ENCODE data around the gene MYO10.
"Not testable (repeated sequence)": the region's sequence is repeated elsewhere in the genome, so short reads cannot be mapped to it uniquely, and the experiment has no call there.

MYO10 gene

GRCh38 chr5:16855898-16856297 is 80.2 kb downstream of the MYO10 start:
- DNase-seq = no peak

GRCh38 chr5:16855485-16855884 is 80.6 kb downstream of the MYO10 start:
- DNase-seq = no peak

- no peak for DNase-seq
Measured at GRCh38 chr5:16854351-16854750, 81.7 kb downstream of the MYO10 start.

- no peak for DNase-seq
Measured at GRCh38 chr5:16853518-16853917, 82.6 kb downstream of the MYO10 start.

GRCh38 chr5:16852251-16853005 is 83.7 kb downstream of the MYO10 start:
- no peak for DNase-seq

GRCh38 chr5:16849775-16850174 is 86.3 kb downstream of the MYO10 start:
- DNase-seq = no peak

- DNase-seq = no peak
Measured at GRCh38 chr5:16849181-16849580, 86.9 kb downstream of the MYO10 start.

- DNase-seq = no peak
Measured at GRCh38 chr5:16844952-16845351, 91.1 kb downstream of the MYO10 start.

- no peak for DNase-seq
Measured at GRCh38 chr5:16842896-16843295, 93.2 kb downstream of the MYO10 start.

GRCh38 chr5:16841416-16841815 is 94.7 kb downstream of the MYO10 start:
- DNase-seq = no peak

- no peak for DNase-seq
Measured at GRCh38 chr5:16837305-16837704, 98.8 kb downstream of the MYO10 start.

- DNase-seq = no peak
Measured at GRCh38 chr5:16834029-16834428, 102.1 kb downstream of the MYO10 start.

- not testable (repeated sequence) for DNase-seq
Measured at GRCh38 chr5:16831326-16831725, 104.8 kb downstream of the MYO10 start.

GRCh38 chr5:16827755-16828154 is 108.3 kb downstream of the MYO10 start:
- DNase-seq = no peak

GRCh38 chr5:16826379-16827125 is 109.5 kb downstream of the MYO10 start:
- no peak for DNase-seq

- peak; percentile 79 for DNase-seq
Measured at GRCh38 chr5:16819522-16820167, 116.4 kb downstream of the MYO10 start.

GRCh38 chr5:16815432-16815831 is 120.7 kb downstream of the MYO10 start:
- DNase-seq = no peak

GRCh38 chr5:16812911-16813310 is 123.2 kb downstream of the MYO10 start:
- DNase-seq = peak; percentile 17

- DNase-seq = no peak
Measured at GRCh38 chr5:16812448-16812847, 123.6 kb downstream of the MYO10 start.

- no peak for DNase-seq
Measured at GRCh38 chr5:16810208-16810854, 125.8 kb downstream of the MYO10 start.

- DNase-seq = peak; percentile 65
Measured at GRCh38 chr5:16809395-16810207, 126.5 kb downstream of the MYO10 start.

GRCh38 chr5:16809010-16809394 is 127.1 kb downstream of the MYO10 start:
- DNase-seq = no peak

- no peak for DNase-seq
Measured at GRCh38 chr5:16808021-16808420, 128.1 kb downstream of the MYO10 start.
